ENCODE results near the gene DCAF16. TPM values are rescaled to one million over a fixed set of nuclear protein-coding genes. Genes with fewer than 3 reads are reported as not detected.
"Not testable (repeated sequence)": the region's sequence is repeated elsewhere in the genome, so short reads cannot be mapped to it uniquely, and the experiment has no call there.

Gene DCAF16
- 10 to 100 TPM; 71.6 to 74.1 TPM for total RNA-seq
- 81.2 to 82.7 reads per million in 2 donors for total RNA-seq

GRCh38 chr4:17810260-17811077 is at the start of gene DCAF16, which contains the start of gene NCAPG:
TSS of gene DCAF16 (minus strand) at chr4:17810757. CDS start at chr4:17804141, 6,616 bp downstream.
TSS of gene NCAPG (plus strand) at chr4:17810979. CDS start at chr4:17811078, 99 bp downstream.
- no peaks in the 10 kb centered on the region for H3K27me3 Mint-ChIP-seq
- peaks cover 50% of the 10 kb centered on the region for H3K4me1 Mint-ChIP-seq
- H3K9me3 ChIP-seq (ENCODE audit: control insufficient read depth, low read length, poor library complexity, severe bottlenecking), result no peaks in the 10 kb centered on the region
- peak; percentile 94 to 99 (median 98) for DNase-seq
- H3K36me3 Mint-ChIP-seq (ENCODE audit: low read depth), result peaks cover 3% of the 10 kb centered on the region
- H3K4me3 Mint-ChIP-seq, result peak within 1 kb of the TSS; percentile 100
- peak within 1 kb of the TSS; percentile 100 for H3K27ac Mint-ChIP-seq
- ATAC-seq, result peak; percentile 91

GRCh38 chr4:17859793-17860406 is 49.3 kb upstream of the DCAF16 start:
- ATAC-seq, result no peak
- Mint-ChIP-seq H3K27me3 (no peaks in the 10 kb centered on the region), H3K36me3 (ENCODE audit: low read depth) (peaks cover 2% of the 10 kb centered on the region), H3K4me1 (no peaks in the 10 kb centered on the region), H3K27ac (no peak overlapping the region), H3K4me3 (no peak overlapping the region)
- no peak for DNase-seq
- peaks cover 2% of the 10 kb centered on the region for H3K9me3 ChIP-seq (ENCODE audit: control insufficient read depth, low read length, poor library complexity, severe bottlenecking)

DNA sequence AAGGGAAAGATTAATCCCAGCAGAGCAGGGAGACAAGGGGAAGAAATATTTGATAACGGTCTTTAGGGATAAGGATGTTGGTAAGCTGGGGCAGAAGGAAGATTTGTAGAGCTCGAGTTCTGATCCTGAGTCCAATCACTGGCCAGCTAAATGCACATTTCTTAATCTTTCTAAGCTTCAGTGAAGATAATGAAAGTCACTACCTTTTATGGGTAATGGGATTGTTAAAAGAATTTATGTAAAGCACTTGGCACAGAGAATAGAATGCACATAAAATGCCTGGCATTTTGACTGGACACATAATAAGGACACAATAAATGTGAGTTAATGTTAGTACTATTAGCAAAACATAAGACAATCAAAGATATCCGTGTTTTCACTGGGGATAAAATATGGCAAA is 43.5 kb upstream of the DCAF16 start:
- no peak for ATAC-seq
- no peak overlapping the region for H3K27ac Mint-ChIP-seq
- H3K36me3 Mint-ChIP-seq (ENCODE audit: low read depth), result no peaks in the 10 kb centered on the region
- DNase-seq, result no peak
- no peaks in the 10 kb centered on the region for H3K27me3 Mint-ChIP-seq
- H3K9me3 ChIP-seq (ENCODE audit: control insufficient read depth, low read length, poor library complexity, severe bottlenecking), result no peaks in the 10 kb centered on the region
- H3K4me3 Mint-ChIP-seq, result no peak overlapping the region
- no peaks in the 10 kb centered on the region for H3K4me1 Mint-ChIP-seq

DNA sequence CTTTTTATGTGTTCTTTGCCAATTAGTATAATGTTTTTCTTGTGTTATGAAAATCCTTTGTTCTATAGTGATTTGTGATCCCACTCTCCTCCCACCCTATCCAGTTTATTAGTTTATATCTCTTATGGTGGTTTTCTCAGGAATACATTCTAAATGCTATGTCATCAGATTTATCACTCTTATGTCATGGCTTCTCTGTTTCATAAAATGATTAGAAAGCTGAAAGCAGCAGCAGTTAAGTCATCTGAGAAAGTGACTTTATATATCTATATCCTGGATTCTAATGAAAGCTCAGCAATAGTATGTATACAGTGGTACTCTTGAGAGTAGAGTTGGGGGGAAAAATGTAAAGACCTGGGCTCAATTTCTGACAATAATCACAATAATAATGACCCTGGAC is 41.4 kb upstream of the DCAF16 start:
- no peaks in the 10 kb centered on the region for H3K4me1 Mint-ChIP-seq
- H3K36me3 Mint-ChIP-seq (ENCODE audit: low read depth), result no peaks in the 10 kb centered on the region
- H3K4me3 Mint-ChIP-seq, result no peak overlapping the region
- H3K27me3 Mint-ChIP-seq, result no peaks in the 10 kb centered on the region
- no peaks in the 10 kb centered on the region for H3K9me3 ChIP-seq (ENCODE audit: control insufficient read depth, low read length, poor library complexity, severe bottlenecking)
- H3K27ac Mint-ChIP-seq, result no peak overlapping the region
- ATAC-seq (no peak), DNase-seq (no peak)

DNA sequence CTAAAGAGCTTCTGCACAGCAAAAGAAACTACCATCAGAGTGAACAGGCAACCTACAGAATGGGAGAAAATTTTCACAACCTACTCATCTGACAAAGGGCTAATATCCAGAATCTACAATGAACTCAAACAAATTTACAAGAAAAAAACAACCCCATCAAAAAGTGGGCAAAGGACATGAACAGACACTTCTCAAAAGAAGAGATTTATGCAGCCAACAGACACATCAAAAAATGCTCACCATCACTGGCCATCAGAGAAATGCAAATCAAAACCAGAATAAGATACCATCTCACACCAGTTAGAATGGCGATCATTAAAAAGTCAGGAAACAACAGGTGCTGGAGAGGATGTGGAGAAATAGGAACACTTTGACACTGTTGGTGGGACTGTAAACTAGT is 39.7 kb upstream of the DCAF16 start:
- DNase-seq; ATAC-seq; H3K4me1 Mint-ChIP-seq; H3K27ac Mint-ChIP-seq; H3K27me3 Mint-ChIP-seq; H3K9me3 ChIP-seq (ENCODE audit: control insufficient read depth, low read length, poor library complexity, severe bottlenecking); H3K36me3 Mint-ChIP-seq (ENCODE audit: low read depth); H3K4me3 Mint-ChIP-seq: not testable (repeated sequence)

DNA sequence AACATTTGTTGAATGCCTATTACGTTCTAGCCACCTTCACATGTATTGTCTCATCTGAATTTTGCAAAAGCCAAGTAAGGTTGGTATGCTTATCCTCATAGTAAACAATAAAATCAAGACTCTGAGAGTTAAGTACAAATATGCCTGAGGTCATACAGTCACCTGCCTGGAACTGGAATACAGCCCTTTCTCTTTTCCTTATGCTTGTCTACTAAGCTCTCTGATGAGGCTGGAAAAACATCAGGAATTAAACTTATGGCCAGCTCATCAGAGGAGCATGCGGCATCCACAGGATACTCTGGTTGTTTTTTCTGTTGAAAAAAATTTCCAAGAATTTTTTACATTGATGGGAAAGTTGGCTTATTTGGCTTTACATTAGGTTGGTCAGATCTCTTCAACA is 35.7 kb upstream of the DCAF16 start:
- Mint-ChIP-seq H3K27me3 (no peaks in the 10 kb centered on the region), H3K4me3 (no peak overlapping the region), H3K4me1 (no peaks in the 10 kb centered on the region), H3K36me3 (ENCODE audit: low read depth) (peaks cover 2% of the 10 kb centered on the region), H3K27ac (no peak overlapping the region)
- ATAC-seq (no peak), DNase-seq (no peak)
- no peaks in the 10 kb centered on the region for H3K9me3 ChIP-seq (ENCODE audit: control insufficient read depth, low read length, poor library complexity, severe bottlenecking)

- no peaks in the 10 kb centered on the region for H3K36me3 Mint-ChIP-seq (ENCODE audit: low read depth)
Measured at GRCh38 chr4:17823871-17824669, 13.5 kb upstream of the DCAF16 start.

GRCh38 chr4:17817027-17817426 is 6.5 kb upstream of the DCAF16 start:
- H3K9me3 ChIP-seq (ENCODE audit: control insufficient read depth, low read length, poor library complexity, severe bottlenecking), result no peaks in the 10 kb centered on the region
- ATAC-seq (peak; percentile 95), DNase-seq (no peak)
- Mint-ChIP-seq H3K27ac (peak overlapping the region; percentile 37), H3K4me1 (peaks cover 10% of the 10 kb centered on the region), H3K36me3 (ENCODE audit: low read depth) (no peaks in the 10 kb centered on the region), H3K4me3 (no peak overlapping the region), H3K27me3 (no peaks in the 10 kb centered on the region)

More at GRCh38 chr4:17823871-17824669, 13.5 kb upstream of the DCAF16 start:
- peaks cover 7% of the 10 kb centered on the region for H3K4me1 Mint-ChIP-seq
- no peak for ATAC-seq
- no peaks in the 10 kb centered on the region for H3K9me3 ChIP-seq (ENCODE audit: control insufficient read depth, low read length, poor library complexity, severe bottlenecking)
- H3K27me3 Mint-ChIP-seq, result no peaks in the 10 kb centered on the region
- DNase-seq, result no peak
- no peak overlapping the region for H3K27ac Mint-ChIP-seq
- no peak overlapping the region for H3K4me3 Mint-ChIP-seq

GRCh38 chr4:17816142-17816541 is 5.6 kb upstream of the DCAF16 start:
- H3K36me3 Mint-ChIP-seq (ENCODE audit: low read depth), result no peaks in the 10 kb centered on the region

DNA sequence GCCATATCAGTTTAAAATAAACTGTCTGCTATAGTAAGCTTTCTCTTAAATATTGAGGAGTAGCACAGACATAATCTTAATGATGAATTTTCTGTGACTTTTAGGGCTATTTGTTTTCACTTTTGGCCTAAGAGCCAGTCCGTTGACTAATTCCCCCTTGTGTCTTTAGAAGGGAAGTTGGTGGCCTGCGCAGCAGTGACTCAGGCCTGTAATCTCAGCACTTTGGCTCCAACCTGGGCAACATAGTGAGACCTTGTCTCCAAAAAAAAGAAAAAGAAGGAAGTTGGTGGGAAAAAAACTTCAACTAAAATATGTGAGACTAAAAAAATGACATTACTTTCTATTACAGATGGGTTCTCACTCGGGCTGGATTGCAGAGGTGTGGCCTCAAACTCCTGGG is 3.6 kb upstream of the DCAF16 start:
- H3K27ac Mint-ChIP-seq, result peak overlapping the region; percentile 54
- H3K4me1 Mint-ChIP-seq, result peaks cover 33% of the 10 kb centered on the region
- no peak for DNase-seq
- H3K36me3 Mint-ChIP-seq (ENCODE audit: low read depth), result peaks cover 3% of the 10 kb centered on the region
- no peak overlapping the region for H3K4me3 Mint-ChIP-seq
- H3K9me3 ChIP-seq (ENCODE audit: control insufficient read depth, low read length, poor library complexity, severe bottlenecking), result no peaks in the 10 kb centered on the region
- ATAC-seq, result no peak
- H3K27me3 Mint-ChIP-seq, result no peaks in the 10 kb centered on the region

More at GRCh38 chr4:17816142-17816541, 5.6 kb upstream of the DCAF16 start:
- no peak for ATAC-seq
- H3K27me3 Mint-ChIP-seq, result no peaks in the 10 kb centered on the region
- DNase-seq, result no peak
- peak overlapping the region; percentile 39 for H3K4me3 Mint-ChIP-seq
- H3K27ac Mint-ChIP-seq, result no peak overlapping the region
- peaks cover 17% of the 10 kb centered on the region for H3K4me1 Mint-ChIP-seq
- no peaks in the 10 kb centered on the region for H3K9me3 ChIP-seq (ENCODE audit: control insufficient read depth, low read length, poor library complexity, severe bottlenecking)

GRCh38 chr4:17812801-17813200 is 2.2 kb upstream of the DCAF16 start:
- no peak overlapping the region for H3K4me3 Mint-ChIP-seq
- DNase-seq (no peak), ATAC-seq (no peak)
- H3K27ac Mint-ChIP-seq, result no peak overlapping the region
- H3K4me1 Mint-ChIP-seq, result peaks cover 41% of the 10 kb centered on the region
- H3K27me3 Mint-ChIP-seq, result no peaks in the 10 kb centered on the region
- H3K9me3 ChIP-seq (ENCODE audit: control insufficient read depth, low read length, poor library complexity, severe bottlenecking), result no peaks in the 10 kb centered on the region
- peaks cover 3% of the 10 kb centered on the region for H3K36me3 Mint-ChIP-seq (ENCODE audit: low read depth)

DNA sequence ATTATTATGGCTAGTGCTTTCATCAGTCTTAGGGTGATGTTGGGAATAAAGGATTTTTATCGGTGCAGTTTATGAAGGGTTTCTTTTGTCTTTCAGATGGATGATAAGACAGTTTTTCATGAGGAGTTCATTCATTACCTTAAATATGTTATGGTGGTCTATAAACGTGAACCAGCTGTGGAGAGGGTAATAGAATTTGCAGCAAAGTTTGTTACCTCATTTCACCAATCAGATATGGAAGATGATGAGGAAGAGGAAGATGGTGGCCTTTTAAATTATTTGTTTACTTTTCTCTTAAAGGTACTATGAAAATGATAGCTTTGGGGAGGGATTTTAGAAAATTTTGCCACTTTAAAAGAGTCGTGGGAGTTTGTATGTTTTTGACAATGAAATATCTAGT is 1.6 kb upstream of the DCAF16 start:
- DNase-seq (no peak), ATAC-seq (no peak)
- Mint-ChIP-seq H3K4me3 (peak overlapping the region; percentile 100), H3K36me3 (ENCODE audit: low read depth) (peaks cover 3% of the 10 kb centered on the region), H3K27me3 (no peaks in the 10 kb centered on the region), H3K4me1 (peaks cover 43% of the 10 kb centered on the region), H3K27ac (peak overlapping the region; percentile 11)
- H3K9me3 ChIP-seq (ENCODE audit: control insufficient read depth, low read length, poor library complexity, severe bottlenecking), result no peaks in the 10 kb centered on the region

DNA sequence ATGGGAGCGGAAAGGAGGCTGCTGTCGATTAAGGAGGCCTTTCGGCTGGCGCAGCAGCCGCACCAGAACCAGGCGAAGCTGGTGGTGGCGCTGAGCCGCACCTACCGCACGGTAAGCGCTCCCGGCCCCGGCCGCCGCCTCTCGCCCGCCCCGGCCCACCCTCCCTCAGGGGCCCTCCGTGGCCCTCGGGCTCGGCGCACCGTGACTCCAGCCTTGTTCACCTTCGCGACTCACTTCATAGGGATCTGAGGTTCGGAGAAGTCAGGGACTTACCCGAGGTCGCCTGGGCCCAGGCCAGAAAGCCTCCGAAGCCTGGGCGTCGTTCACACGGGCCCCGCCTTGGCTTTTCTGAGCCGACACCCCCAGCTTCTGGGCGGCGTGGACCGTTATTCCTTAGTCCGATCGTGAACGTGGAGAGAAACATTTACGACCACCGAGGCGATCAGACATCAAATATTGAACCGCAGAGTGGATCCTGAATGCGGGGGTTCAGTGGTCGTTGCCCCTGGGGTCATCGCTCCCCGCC is 584 bp upstream of the DCAF16 start:
- H3K9me3 ChIP-seq (ENCODE audit: control insufficient read depth, low read length, poor library complexity, severe bottlenecking), result no peaks in the 10 kb centered on the region
- peaks cover 3% of the 10 kb centered on the region for H3K36me3 Mint-ChIP-seq (ENCODE audit: low read depth)
- peak; percentile 22 for ATAC-seq
- no peaks in the 10 kb centered on the region for H3K27me3 Mint-ChIP-seq
- H3K27ac Mint-ChIP-seq, result peak overlapping the region; percentile 100
- H3K4me3 Mint-ChIP-seq, result peak overlapping the region; percentile 100
- no peak for DNase-seq
- peaks cover 45% of the 10 kb centered on the region for H3K4me1 Mint-ChIP-seq
